Measurements from ENCODE around the gene NT5C3B.
A peak's percentile ranks its signal among the peaks of the same experiment; 100 is the strongest.
"Not testable (repeated sequence)": the region's sequence is repeated elsewhere in the genome, so short reads cannot be mapped to it uniquely, and the experiment has no call there.

NT5C3B gene

GRCh38 chr17:41777574-41778188 is 58.4 kb downstream of the NT5C3B start:
- peak overlapping the region; percentile 43 for H3K4me3 ChIP-seq (ENCODE audit: low read depth, low read length)
- TF ChIP-seq CTCF (IDR thresholded peaks at IDR 0.05; ENCODE audit: control insufficient read depth, extremely low read depth, insufficient read depth) = no peak
- DNase-seq (ENCODE audit: low read depth) = peak; percentile 93

GRCh38 chr17:41777157-41777573 is 58.9 kb downstream of the NT5C3B start:
- no peak for DNase-seq (ENCODE audit: low read depth)
- 0 out of 2 replicates have a peak, but pooled peaks have one; percentile 11 for TF ChIP-seq CTCF (IDR thresholded peaks at IDR 0.05; ENCODE audit: control insufficient read depth, extremely low read depth, insufficient read depth)

GRCh38 chr17:41776262-41776900 is 59.7 kb downstream of the NT5C3B start:
- H3K4me3 ChIP-seq (ENCODE audit: low read depth, low read length); DNase-seq (ENCODE audit: low read depth): not testable (repeated sequence)

More at GRCh38 chr17:41777157-41777573, 58.9 kb downstream of the NT5C3B start:
- 0 out of 2 replicates have a peak overlapping the region, but pooled peaks have one; percentile 25 for H3K4me3 ChIP-seq (ENCODE audit: low read depth, low read length)

- H3K4me3 ChIP-seq (ENCODE audit: low read depth, low read length) = no peak overlapping the region
- DNase-seq (ENCODE audit: low read depth) = no peak
- no peak for TF ChIP-seq CTCF (IDR thresholded peaks at IDR 0.05; ENCODE audit: control insufficient read depth, extremely low read depth, insufficient read depth)
Observed at GRCh38 chr17:41775394-41776226, 60.4 kb downstream of the NT5C3B start.
